OCI-LY3 (cell line): ENCODE data around the gene SRCIN1.

Source experiments
- H2AFZ ChIP-seq: fragments of 200-600, 300-600 bp; shearing (Covaris generic); 2 replicates; pipeline ENCODE4 v1.6.0; 2014; ENCODE audit warnings: antibody characterized with exemption, low read depth, low read length
- H3K27ac ChIP-seq: fragments of 200-600, 300-600 bp; sonication (generic); 2 replicates; pipeline ENCODE4 v1.5.1; 2014; ENCODE audit warnings: mild to moderate bottlenecking, low read length, moderate library complexity, mixed read lengths
- H3K27me3 ChIP-seq: fragments of 200-600, 300-600 bp; sonication (generic); 2 replicates; pipeline ENCODE4 v1.6.1; 2014; ENCODE audit warnings: low read depth, low read length, mixed read lengths
- H3K36me3 ChIP-seq: fragments of 200-600, 300-600 bp; sonication (generic); replicated peaks from 2 replicates; pipeline ENCODE3; 2014; ENCODE audit warnings: low read depth, low read length, mixed read lengths
- H3K4me1 ChIP-seq: fragments of 300-600, 200-600 bp; sonication (generic); 2 replicates; pipeline ENCODE4 v1.6.1; 2014; ENCODE audit warnings: low read length, mixed read lengths
- H3K4me2 ChIP-seq: fragments of 200-600, 300-600 bp; sonication (generic); 2 replicates; pipeline ENCODE4 v1.6.1; 2014; ENCODE audit warnings: low read length, mixed read lengths
- H3K4me3 ChIP-seq: fragments of 300-600, 200-600 bp; sonication (generic); 2 replicates; pipeline ENCODE4 v1.5.1; 2014; ENCODE audit warnings: antibody characterized with exemption, mild to moderate bottlenecking, low read length, moderate library complexity
- H3K79me2 ChIP-seq: fragments of 300-600, 200-600 bp; shearing (Covaris generic); 2 replicates; pipeline ENCODE4 v1.6.1; 2014; ENCODE audit warnings: mild to moderate bottlenecking, low read length, mixed read lengths
- H3K9ac ChIP-seq: fragments of 300-600, 200-600 bp; shearing (Covaris generic); 2 replicates; pipeline ENCODE4 v1.6.0; 2014; ENCODE audit warnings: mild to moderate bottlenecking, low read length, moderate library complexity
- H3K9me3 ChIP-seq: fragments of 200-600, 300-600 bp; shearing (Covaris generic); 2 replicates; pipeline ENCODE4 v1.6.1; 2014; ENCODE audit warnings: low read length, mixed read lengths; ENCODE audit not compliant: insufficient read depth
- H4K20me1 ChIP-seq: fragments of 200-600, 300-600 bp; sonication (generic); 2 replicates; pipeline ENCODE4 v1.6.1; 2016; ENCODE audit warnings: low read length, mixed read lengths; ENCODE audit not compliant: insufficient read depth
- EZH2phosphoT487 ChIP-seq: fragments of 200-600 bp; shearing (Covaris generic); IDR thresholded peaks from 2 replicates; pipeline ENCODE4 v1.6.1; 2018; ENCODE audit warnings: antibody characterized with exemption, mixed run types, low read depth
- TF ChIP-seq, protein P1 (sequence below): fragments of 200-600, 300-600 bp; sonication (generic); IDR thresholded peaks from 2 replicates; pipeline ENCODE4 v1.5.1; 2014; ENCODE audit warnings: antibody characterized with exemption, low read length, low read depth

The SRCIN1 gene

DNA sequence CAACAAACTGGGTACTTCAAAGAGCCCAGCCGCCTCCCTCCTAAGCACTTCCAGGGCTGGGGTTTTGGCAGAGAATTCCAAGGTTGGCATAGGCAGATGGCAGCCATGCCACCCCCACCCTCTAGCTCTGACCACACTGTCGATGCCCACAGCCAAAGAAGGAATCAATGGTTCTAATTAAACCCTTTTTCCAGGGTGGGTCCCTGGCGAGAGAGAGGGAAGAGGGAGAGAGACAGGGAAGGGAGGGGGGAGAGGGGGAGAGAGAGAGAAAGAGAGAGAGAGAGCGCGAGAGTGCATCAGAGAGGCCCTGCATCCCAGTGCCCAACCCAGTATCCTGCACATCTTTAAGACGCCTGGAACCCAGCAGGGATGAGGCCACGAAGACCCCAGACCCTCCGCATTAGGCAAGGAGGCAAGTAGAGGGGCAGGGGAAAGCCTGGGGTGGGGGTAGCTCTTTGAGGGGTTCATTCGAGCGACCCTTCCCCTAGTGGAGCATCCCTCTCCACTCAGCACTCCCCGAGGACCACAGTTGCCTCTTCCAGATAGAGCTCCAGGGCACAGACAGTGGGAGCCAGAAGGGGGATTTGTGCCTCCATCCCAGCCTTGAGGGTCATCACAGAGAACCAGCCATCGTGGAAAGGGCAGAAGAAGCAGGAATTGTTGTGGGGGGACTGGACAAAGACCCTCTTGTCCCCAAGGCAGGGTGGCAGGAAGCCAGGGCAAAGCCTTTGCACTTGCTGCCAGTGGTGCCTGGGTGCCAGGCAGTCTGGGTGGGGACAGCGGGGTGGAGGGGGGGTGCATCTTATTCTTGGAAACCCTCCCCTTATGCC, 2.6 kb downstream of the SRCIN1 start:
- Histone ChIP-seq H3K4me3 (no peak overlapping the region), H3K36me3 (no peaks in the 10 kb centered on the region), H3K9ac (no peak overlapping the region), H3K79me2 (no peaks in the 10 kb centered on the region), H3K27me3 (peaks cover 72% of the 10 kb centered on the region), H3K4me2 (no peak overlapping the region), H3K27ac (no peak overlapping the region), H2AFZ (no peak overlapping the region), H4K20me1 (no peaks in the 10 kb centered on the region), H3K9me3 (no peaks in the 10 kb centered on the region), H3K4me1 (peaks cover 21% of the 10 kb centered on the region)
- TF ChIP-seq, protein P1, sequence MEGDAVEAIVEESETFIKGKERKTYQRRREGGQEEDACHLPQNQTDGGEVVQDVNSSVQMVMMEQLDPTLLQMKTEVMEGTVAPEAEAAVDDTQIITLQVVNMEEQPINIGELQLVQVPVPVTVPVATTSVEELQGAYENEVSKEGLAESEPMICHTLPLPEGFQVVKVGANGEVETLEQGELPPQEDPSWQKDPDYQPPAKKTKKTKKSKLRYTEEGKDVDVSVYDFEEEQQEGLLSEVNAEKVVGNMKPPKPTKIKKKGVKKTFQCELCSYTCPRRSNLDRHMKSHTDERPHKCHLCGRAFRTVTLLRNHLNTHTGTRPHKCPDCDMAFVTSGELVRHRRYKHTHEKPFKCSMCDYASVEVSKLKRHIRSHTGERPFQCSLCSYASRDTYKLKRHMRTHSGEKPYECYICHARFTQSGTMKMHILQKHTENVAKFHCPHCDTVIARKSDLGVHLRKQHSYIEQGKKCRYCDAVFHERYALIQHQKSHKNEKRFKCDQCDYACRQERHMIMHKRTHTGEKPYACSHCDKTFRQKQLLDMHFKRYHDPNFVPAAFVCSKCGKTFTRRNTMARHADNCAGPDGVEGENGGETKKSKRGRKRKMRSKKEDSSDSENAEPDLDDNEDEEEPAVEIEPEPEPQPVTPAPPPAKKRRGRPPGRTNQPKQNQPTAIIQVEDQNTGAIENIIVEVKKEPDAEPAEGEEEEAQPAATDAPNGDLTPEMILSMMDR = no peak
- no peak for TF ChIP-seq EZH2phosphoT487

DNA sequence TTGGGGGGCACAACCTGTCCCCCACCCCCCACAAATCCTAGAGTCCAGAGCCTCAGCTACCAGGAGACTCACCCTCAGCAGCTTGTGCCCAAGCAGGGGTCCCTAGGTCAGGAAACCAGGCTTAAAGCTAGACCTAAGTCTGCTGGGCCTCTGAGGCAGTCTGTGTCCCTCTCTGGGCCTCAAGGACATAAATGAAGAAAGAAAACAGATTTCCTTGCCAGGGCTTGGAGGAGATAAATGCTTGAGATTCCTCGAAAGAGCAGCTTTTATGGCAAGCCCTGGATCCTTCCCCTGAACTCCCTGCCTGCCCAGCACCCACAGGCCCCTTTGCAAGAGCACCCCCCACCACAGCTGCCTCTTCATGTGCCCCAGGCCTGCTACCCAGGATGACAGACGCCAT, 3.3 kb downstream of the SRCIN1 start:
- H3K4me3 ChIP-seq = no peak overlapping the region

DNA sequence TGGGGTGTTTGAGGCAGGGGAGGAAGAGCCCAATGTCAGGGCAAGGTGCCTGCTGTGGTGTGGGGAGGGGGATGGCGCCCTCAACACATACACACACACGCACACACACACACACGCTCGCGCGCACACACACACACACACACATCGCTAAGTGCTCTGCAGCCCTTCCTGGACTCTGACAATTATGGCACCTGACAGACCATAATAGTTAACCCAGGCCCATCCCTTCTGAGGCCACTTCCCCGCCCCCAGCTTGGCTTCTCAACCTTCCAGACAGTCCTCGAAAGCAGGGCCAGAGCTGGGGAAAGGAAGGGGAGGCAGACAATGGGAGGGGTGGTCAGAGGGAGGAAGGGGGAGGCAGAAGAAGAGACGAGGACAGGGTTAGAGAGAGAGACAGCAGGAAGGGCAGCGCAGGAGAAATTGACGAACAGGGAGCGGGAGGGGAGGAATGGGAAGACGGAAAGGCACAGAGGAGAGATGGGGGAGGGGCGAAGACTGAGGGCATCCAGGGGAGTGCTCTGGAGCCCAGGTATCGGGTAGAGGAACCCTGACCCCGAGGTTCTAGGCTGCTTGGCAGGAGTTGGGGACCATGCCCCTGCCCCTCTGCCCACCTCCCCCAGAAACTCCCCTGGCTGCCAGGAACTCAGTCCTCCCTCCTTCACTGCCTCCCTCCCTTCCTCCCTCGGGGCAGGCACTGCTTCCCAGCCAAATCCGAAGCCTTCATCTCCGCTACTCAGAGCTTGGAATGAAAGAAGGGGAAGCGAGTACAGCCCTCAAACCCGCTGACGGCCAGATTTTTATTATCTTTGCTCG, 4.0 kb downstream of the SRCIN1 start:
- peaks cover 15% of the 10 kb centered on the region; the same call in 1 of the 2 replicates for H3K4me1 ChIP-seq

More for the DNA sequence above, 3.3 kb downstream of the SRCIN1 start:
- Histone ChIP-seq H3K27ac (no peak overlapping the region), H3K27me3 (peaks cover 73% of the 10 kb centered on the region), H4K20me1 (no peaks in the 10 kb centered on the region), H2AFZ (no peak overlapping the region), H3K4me1 (peaks cover 17% of the 10 kb centered on the region), H3K79me2 (no peaks in the 10 kb centered on the region), H3K9ac (no peak overlapping the region), H3K36me3 (no peaks in the 10 kb centered on the region), H3K4me2 (no peak overlapping the region), H3K9me3 (no peaks in the 10 kb centered on the region)
- no peak for TF ChIP-seq EZH2phosphoT487
- TF ChIP-seq, protein P1 = no peak

More for the DNA sequence above, 4.0 kb downstream of the SRCIN1 start:
- Histone ChIP-seq H4K20me1 (no peaks in the 10 kb centered on the region), H3K4me2 (no peak overlapping the region), H3K9me3 (no peaks in the 10 kb centered on the region), H3K79me2 (no peaks in the 10 kb centered on the region), H3K36me3 (no peaks in the 10 kb centered on the region), H3K4me3 (no peak overlapping the region), H2AFZ (no peak overlapping the region), H3K27ac (no peak overlapping the region), H3K27me3 (peaks cover 77% of the 10 kb centered on the region), H3K9ac (no peak overlapping the region)
- TF ChIP-seq, protein P1 = no peak
- no peak for TF ChIP-seq EZH2phosphoT487
